Stomach (tissue), 9 donors: ENCODE results near the gene YJU2. TPM values are rescaled to one million over a fixed set of nuclear protein-coding genes. Genes with fewer than 3 reads are reported as not detected.

Experiments
- DNase-seq, 2 donors: peaks; one replicate each; pipeline versions ENCODE4 v3.0.0 to v3.0.0-alpha.2; 2013 to 2019
- H3K27ac ChIP-seq, 5 donors: fragments of 200-600 bp in 4 of 5; sonication (generic) in 4 of 5; one replicate each; pipeline ENCODE4 v1.5.1; 2013 to 2019; ENCODE audit warnings: mild to moderate bottlenecking in 1 of 5, moderate library complexity in 1 of 5
- H3K27me3 ChIP-seq, 3 donors: fragments of 200-600 bp; sonication (generic); one replicate each; pipeline ENCODE4 v1.5.1; 2017 to 2019; ENCODE audit warnings: mixed run types in 1 of 3
- H3K36me3 ChIP-seq, 4 donors: fragments of 200-600 bp; sonication (generic); 1 replicate in 3 of 4; 2 replicates in 1 of 4; pipeline ENCODE4 v1.5.1; 2016 to 2019
- H3K4me1 ChIP-seq, 4 donors: fragments of 200-600 bp; sonication (generic); one replicate each; pipeline ENCODE4 v1.5.1; 2016 to 2019
- H3K4me3 ChIP-seq, 4 donors: fragments of 200-600 bp; sonication (generic) in 3 of 4; one replicate each; pipeline ENCODE4 v1.5.1; 2016 to 2019; ENCODE audit warnings: mild to moderate bottlenecking in 1 of 4
- H3K9me3 ChIP-seq, 4 donors: fragments of 200-600 bp; sonication (generic); one replicate each; pipeline ENCODE4 v1.5.1; 2016 to 2019
- EP300 ChIP-seq: sonication (generic); formaldehyde crosslinking; IDR thresholded peaks from one replicate; pipeline ENCODE4 v1.6.1; 2017; ENCODE audit warnings: antibody characterized with exemption
- POLR2A ChIP-seq, 4 donors: fragments of 450-650 bp; IDR thresholded peaks; one replicate each; pipeline ENCODE4 v1.6.1; 2016; ENCODE audit warnings: antibody characterized with exemption in 4 of 4, control low read depth in 2 of 4, mild to moderate bottlenecking in 1 of 4, moderate library complexity in 1 of 4
- POLR2AphosphoS5 ChIP-seq, 3 donors: sonication (generic); formaldehyde crosslinking; IDR thresholded peaks; one replicate each; pipeline ENCODE4 v1.6.1; 2016; ENCODE audit warnings: antibody characterized with exemption in 3 of 3
- WGBS, 5 donors: extraction: QIAGEN DNeasy Blood & Tissue Kit in 3 of 5; methylation state at CpG; one replicate each; pipeline versions ENCODE4 v1.1.5 to v1.1.7; 2013 to 2018; 5-methylcytosine and 5-hydroxymethylcytosine counted together
- intact Hi-C: fragments of 100-400 bp; cut with DNase I; formaldehyde crosslinking; loops from one replicate; pipeline ENCODE4 v1.15.1; 2023; ENCODE audit warnings: low total_unique reads
- polyA plus RNA-seq, 3 donors: library from polyadenylated mRNA; stranded (reverse); fragments of 200-250 nt; gene quantifications; one replicate each; pipeline ENCODE4 v1.2.3, GENCODE V29; 2013
- total RNA-seq, 5 donors: library from RNA; depleted of rRNA; stranded (reverse); fragments of >200 nt; gene quantifications; one replicate each; pipeline versions ENCODE4 v1.1.0 to v1.2.3, GENCODE V29; 2014 to 2016
- TF ChIP-seq, protein P1 (sequence below), 7 experiments: fragments of 450-650 bp in 4 of 7; fragments of 200-600 bp in 3 of 7; sonication (generic) in 3 of 7; IDR thresholded peaks; one replicate each; pipeline ENCODE4 v1.5.1; 2016 to 2019; ENCODE audit warnings: antibody characterized with exemption in 7 of 7, control low read depth in 2 of 7, mild to moderate bottlenecking in 1 of 7
- donor health status: healthy with polysubstance abuse.
- donor health status: Bipolar disorder and iron deficiency.
- donor health status: healthy.

Gene YJU2
- total and polyA plus RNA-seq, 8 donors: 3.5 to 48.4 (median 23.9) TPM

DNA sequence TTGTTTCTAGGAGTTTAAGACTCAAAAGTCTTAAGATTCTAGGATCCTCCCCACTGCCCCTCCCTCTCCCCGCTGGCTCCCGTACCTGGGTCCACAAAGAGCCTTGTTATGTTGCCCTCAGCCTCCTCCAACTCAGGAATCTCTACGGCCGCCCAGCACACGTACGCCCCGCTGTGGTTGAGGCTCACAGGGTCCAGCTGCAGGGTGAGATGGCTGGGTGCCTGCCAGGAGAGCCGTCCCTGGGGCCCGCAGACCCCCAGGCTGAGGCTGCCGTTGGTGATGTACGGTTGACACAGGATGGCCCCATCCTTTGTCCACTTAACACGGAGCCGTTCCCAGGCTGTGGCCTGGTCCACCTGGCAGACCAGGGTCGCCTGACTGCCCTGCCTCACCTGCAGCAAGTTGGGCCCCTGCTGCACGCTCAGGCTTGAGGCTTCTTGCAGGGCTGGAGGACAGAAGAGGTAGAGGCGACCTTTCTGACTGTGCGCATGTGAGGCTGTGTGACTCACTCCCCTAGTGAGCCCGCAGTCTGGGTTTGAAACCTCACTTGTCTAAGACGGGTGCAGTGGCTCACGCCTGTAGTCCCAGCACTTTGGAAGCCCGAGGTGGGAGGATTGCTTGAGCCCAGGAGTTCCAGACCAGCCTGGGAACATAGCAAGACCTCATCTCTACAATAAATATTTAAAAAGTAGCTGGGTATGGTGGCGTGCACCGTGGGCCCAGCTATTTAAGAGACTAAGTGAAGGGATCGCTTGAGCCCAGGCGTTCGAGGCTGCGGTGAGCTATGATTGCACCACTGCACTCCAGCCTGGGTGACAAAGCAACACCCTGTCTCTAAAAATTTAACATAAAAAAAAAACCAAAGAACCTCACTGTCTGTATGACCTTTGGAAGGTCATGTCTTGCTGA is 51.3 kb downstream of the YJU2 start:
- TF ChIP-seq, protein P1, sequence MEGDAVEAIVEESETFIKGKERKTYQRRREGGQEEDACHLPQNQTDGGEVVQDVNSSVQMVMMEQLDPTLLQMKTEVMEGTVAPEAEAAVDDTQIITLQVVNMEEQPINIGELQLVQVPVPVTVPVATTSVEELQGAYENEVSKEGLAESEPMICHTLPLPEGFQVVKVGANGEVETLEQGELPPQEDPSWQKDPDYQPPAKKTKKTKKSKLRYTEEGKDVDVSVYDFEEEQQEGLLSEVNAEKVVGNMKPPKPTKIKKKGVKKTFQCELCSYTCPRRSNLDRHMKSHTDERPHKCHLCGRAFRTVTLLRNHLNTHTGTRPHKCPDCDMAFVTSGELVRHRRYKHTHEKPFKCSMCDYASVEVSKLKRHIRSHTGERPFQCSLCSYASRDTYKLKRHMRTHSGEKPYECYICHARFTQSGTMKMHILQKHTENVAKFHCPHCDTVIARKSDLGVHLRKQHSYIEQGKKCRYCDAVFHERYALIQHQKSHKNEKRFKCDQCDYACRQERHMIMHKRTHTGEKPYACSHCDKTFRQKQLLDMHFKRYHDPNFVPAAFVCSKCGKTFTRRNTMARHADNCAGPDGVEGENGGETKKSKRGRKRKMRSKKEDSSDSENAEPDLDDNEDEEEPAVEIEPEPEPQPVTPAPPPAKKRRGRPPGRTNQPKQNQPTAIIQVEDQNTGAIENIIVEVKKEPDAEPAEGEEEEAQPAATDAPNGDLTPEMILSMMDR (IDR thresholded peaks at IDR 0.05): no peak
- no peak for TF ChIP-seq POLR2A (IDR thresholded peaks at IDR 0.05)
- TF ChIP-seq EP300: no peak
- TF ChIP-seq POLR2AphosphoS5 (IDR thresholded peaks at IDR 0.05): no peak
- 73 to 78% (median 74%) methylated on average over 24 to 27 of the region's 27 CpGs for WGBS, 5 donors
- intact Hi-C loops: no loop called here

DNA sequence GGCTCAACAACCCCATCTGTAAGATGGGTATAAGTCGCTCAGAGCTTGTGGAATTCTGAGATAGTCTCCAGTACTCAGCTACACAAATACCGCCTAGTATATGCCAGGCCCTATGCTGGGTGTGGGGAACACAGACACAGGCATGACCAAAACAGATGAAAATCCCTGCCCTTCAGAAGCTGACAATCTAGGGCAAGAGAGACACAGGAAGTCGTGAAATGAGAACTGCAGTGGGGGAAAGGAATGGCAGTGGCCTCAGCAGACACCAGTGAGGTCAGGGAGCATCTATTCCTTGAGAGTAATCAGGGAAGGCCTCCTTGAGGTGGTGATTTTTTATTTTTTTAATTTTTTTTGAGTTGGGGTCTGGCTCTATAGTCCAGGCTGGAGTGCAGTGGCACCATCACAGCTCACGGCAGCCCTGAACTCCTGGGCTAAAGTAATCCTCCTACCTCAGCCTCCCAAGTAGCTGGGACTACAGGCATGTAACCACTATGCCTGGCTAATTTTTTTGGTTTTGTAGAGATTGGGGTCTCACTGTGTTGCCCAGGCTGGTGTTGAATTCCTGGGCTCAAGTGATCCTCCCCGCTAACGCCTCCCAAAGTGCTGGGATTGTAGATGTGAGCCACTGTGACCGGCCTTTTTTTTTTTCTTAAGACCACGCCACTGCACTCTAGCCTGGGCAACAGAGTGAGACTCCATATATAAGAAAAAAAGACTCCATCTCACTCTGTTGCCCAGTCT is 52.1 kb downstream of the YJU2 start:
- no peak for DNase-seq
- WGBS, 5 donors: 76 to 89% (median 86%) methylated on average over 7 to 8 of the region's 8 CpGs
- Histone ChIP-seq H3K36me3 (no peaks in the 10 kb centered on the region), H3K9me3 (no peaks in the 10 kb centered on the region), H3K27me3 (peaks cover 2 to 56% (median 6%) of the 10 kb centered on the region in 3 donors), H3K4me1 (peaks cover 0 to 6% (median under 1%) of the 10 kb centered on the region in 4 donors), H3K27ac (no peak overlapping the region), H3K4me3 (no peak overlapping the region)
- TF ChIP-seq, protein P1 (IDR thresholded peaks at IDR 0.05): no peak
- no peak for TF ChIP-seq POLR2AphosphoS5 (IDR thresholded peaks at IDR 0.05)
- intact Hi-C loops: no loop called here

More for the DNA sequence above, 51.3 kb downstream of the YJU2 start:
- no peaks in the 10 kb centered on the region for H3K36me3 ChIP-seq
- no peak overlapping the region for H3K27ac ChIP-seq
- no peak overlapping the region for H3K4me3 ChIP-seq
- peaks cover 0 to 51% (median 4%) of the 10 kb centered on the region in 3 donors for H3K27me3 ChIP-seq
- peaks cover 0 to 6% (median 0%) of the 10 kb centered on the region in 4 donors for H3K4me1 ChIP-seq
- H3K9me3 ChIP-seq: no peaks in the 10 kb centered on the region
- no peak for DNase-seq

DNA sequence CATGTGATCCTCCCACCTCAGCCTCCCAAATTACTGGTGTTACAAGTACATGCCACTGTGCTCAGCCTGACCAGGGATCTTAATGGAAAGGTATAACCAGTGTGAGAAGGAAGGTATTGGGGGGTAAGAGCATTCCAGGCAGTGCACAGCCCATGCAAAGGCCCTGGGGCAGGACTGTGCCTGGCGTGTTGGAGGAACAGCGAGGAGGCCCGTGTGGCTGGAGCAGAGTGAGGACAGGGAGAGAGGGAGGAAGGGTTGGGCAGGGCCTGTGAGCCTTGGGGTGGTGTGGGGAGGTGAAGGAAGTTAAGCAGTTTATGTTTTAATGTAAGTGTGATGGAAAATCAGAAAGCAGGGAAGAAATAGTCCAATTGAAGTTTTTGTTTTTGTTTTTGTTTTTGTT is 53.7 kb downstream of the YJU2 start:
- WGBS, 5 donors: 92 to 98% (median 95%) methylated on average over 3 of the region's 3 CpGs

More for the DNA sequence above, 53.7 kb downstream of the YJU2 start:
- TF ChIP-seq POLR2A (IDR thresholded peaks at IDR 0.05) (no peak), POLR2AphosphoS5 (IDR thresholded peaks at IDR 0.05) (no peak), EP300 (no peak)
- TF ChIP-seq, protein P1 (IDR thresholded peaks at IDR 0.05): no peak
- Histone ChIP-seq H3K27me3 (peaks cover 9 to 57% (median 22%) of the 10 kb centered on the region in 3 donors), H3K36me3 (no peaks in the 10 kb centered on the region), H3K4me3 (no peak overlapping the region), H3K9me3 (no peaks in the 10 kb centered on the region), H3K4me1 (peaks cover 0 to 14% (median 9%) of the 10 kb centered on the region in 4 donors), H3K27ac (no peak overlapping the region)
- intact Hi-C loops: no loop called here
- DNase-seq: no peak
